ENCODE data around the gene ERF. TPM values are rescaled to one million over a fixed set of nuclear protein-coding genes. Genes with fewer than 3 reads are reported as not detected.

ERF gene
- total and polyA plus RNA-seq, 10 of the 15 experiments (the other 5 are each of a cell fraction or from before 2014, with no cell fraction given): 0.02 to 51.8 (median 14.4) TPM

GRCh38 chr19:42246143-42246921 is 8.6 kb downstream of the ERF start:
- Histone ChIP-seq H2AFZ (ENCODE audit: control insufficient read depth, low read depth, low read length) (no peak overlapping the region), H3K9ac (ENCODE audit: control insufficient read depth, insufficient read depth, low read length) (no peak overlapping the region), H3K27me3 (replicated peaks in 1 of 2; ENCODE audit: control insufficient read depth in 2 of 2, insufficient read depth in 2 of 2, low read length in 1 of 2) (no peaks in the 10 kb centered on the region), H3K9me3 (replicated peaks; ENCODE audit: control insufficient read depth, insufficient read depth, low read length) (no peaks in the 10 kb centered on the region), H3K79me2 (ENCODE audit: control insufficient read depth, insufficient read depth, low read length) (peaks cover 24% of the 10 kb centered on the region), H4K20me1 (ENCODE audit: control insufficient read depth, insufficient read depth) (no peaks in the 10 kb centered on the region), H3K4me2 (ENCODE audit: control insufficient read depth, insufficient read depth) (no peak overlapping the region), H3K27ac (ENCODE audit: control insufficient read depth, insufficient read depth) (no peak overlapping the region), H3K4me3 (no peak overlapping the region), H3K4me1 (ENCODE audit: control insufficient read depth, insufficient read depth, low read length) (peaks cover 9% of the 10 kb centered on the region), H3K36me3 (ENCODE audit: control insufficient read depth in 2 of 2, insufficient read depth in 2 of 2, low read length in 1 of 2) (peaks cover 0 to 7% of the 10 kb centered on the region in 2 experiments; a peak in 2 of 4 replicates)
- in situ Hi-C loops (cut with MboI) (no loop called here), intact Hi-C loops (cut with micrococcal nuclease; ENCODE audit: unreplicated experiment) (no loop called here)
- DNase-seq (ENCODE audit: low read depth, low spot score) (no peak), FAIRE-seq (no peak), ATAC-seq (no peak)
- ChIA-PET RAD21 (ENCODE audit: unreplicated experiment) (interaction anchor here (1.4 to 6.0 kb wide), 3 partner anchors 24 to 50 kb away, joined by 3 to 82 read pairs (median 11); partner anchors contain the start of gene CIC), POLR2A (interaction anchor here (0.9 to 6.7 kb wide), 5 partner anchors 25 to 123 kb away, joined by 3 to 51 read pairs (median 6); no protein-coding TSS in a partner anchor), CTCF (interaction anchor here (0.6 to 6.7 kb wide), 8 partner anchors 9 to 256 kb away, joined by 3 to 111 read pairs (median 4); partner anchors contain the start of genes CIC and POU2F2), SMC1A (ENCODE audit: uncharacterized antibody, unreplicated experiment) (interaction anchor here (1.0 to 6.3 kb wide), 7 partner anchors 10 to 114 kb away, joined by 4 to 70 read pairs (median 6); partner anchors contain the start of gene POU2F2)
- BruUV-seq (replicated peaks): no TSS peak
- TF ChIP-seq POLR2A (IDR thresholded peaks at IDR 0.05; ENCODE audit: low read depth, low read length) (peak; percentile 53), RELA (IDR thresholded peaks at IDR 0.05; ENCODE audit: borderline replicate concordance, partially characterized antibody) (no peak), DPF2 (IDR thresholded peaks at IDR 0.05) (0 out of 2 replicates have a peak, but pooled peaks have one; percentile 29), CTCF (IDR thresholded peaks at IDR 0.05 in 2 of 3, conservative IDR thresholded peaks at IDR 0.05 in 1 of 3; ENCODE audit: control insufficient read depth in 2 of 3, extremely low read depth in 1 of 3, insufficient read depth in 1 of 3, low read depth in 3 of 3, low read length in 3 of 3) (0 out of 6 replicates have a peak, but pooled peaks of 2 of the 3 experiments have one; percentile 2 to 10), ELK1 (IDR thresholded peaks at IDR 0.05; ENCODE audit: low read depth, low read length) (no peak), SPI1 (IDR thresholded peaks at IDR 0.05; ENCODE audit: borderline replicate concordance, insufficient read depth, low read depth, low read length) (no peak), E4F1 (IDR thresholded peaks at IDR 0.05; ENCODE audit: borderline replicate concordance, partially characterized antibody) (no peak)
- WGBS (ENCODE audit: insufficient coverage, insufficient replicate concordance, low lambda C conversion rate, missing lambda C conversion rate): 61% methylated on average over 10 of the region's 10 CpGs
